ENCODE data around the gene CGN.

DNA sequence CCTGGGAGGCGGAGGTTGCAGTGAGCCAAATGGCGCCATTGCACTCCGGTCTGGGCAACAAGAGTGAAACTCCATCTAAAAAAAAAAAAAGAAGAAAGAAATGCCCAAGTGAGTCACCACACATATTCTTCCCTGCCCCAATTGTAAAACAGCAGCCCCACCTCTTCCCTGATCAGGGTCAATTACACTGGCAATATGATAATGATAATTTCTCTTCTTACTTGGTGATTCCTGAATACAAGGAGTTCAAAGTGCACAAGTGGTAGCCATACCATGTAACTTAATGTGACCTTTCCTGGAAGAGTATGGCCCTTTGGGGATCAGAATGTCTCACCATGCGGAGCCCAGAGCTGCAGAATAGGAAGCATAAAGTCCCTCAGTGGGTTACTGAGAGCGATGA is 11.8 kb upstream of the CGN start:
- TF ChIP-seq, protein P1, sequence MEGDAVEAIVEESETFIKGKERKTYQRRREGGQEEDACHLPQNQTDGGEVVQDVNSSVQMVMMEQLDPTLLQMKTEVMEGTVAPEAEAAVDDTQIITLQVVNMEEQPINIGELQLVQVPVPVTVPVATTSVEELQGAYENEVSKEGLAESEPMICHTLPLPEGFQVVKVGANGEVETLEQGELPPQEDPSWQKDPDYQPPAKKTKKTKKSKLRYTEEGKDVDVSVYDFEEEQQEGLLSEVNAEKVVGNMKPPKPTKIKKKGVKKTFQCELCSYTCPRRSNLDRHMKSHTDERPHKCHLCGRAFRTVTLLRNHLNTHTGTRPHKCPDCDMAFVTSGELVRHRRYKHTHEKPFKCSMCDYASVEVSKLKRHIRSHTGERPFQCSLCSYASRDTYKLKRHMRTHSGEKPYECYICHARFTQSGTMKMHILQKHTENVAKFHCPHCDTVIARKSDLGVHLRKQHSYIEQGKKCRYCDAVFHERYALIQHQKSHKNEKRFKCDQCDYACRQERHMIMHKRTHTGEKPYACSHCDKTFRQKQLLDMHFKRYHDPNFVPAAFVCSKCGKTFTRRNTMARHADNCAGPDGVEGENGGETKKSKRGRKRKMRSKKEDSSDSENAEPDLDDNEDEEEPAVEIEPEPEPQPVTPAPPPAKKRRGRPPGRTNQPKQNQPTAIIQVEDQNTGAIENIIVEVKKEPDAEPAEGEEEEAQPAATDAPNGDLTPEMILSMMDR (IDR thresholded peaks at IDR 0.05), result no peak
- no peak for TF ChIP-seq ZFX (IDR thresholded peaks at IDR 0.05; ENCODE audit: borderline replicate concordance)
